ENCODE results near the gene TTLL13. TPM values are rescaled to one million over a fixed set of nuclear protein-coding genes. Genes with fewer than 3 reads are reported as not detected.

Gene TTLL13
- total and polyA plus RNA-seq, 9 of the 15 experiments (the other 6 are each of a cell fraction or from before 2014, with no cell fraction given) = 0.05 to 0.24 (median 0.11) TPM; not detected in 1

- TF ChIP-seq AFF1 (IDR thresholded peaks at IDR 0.05; ENCODE audit: low read depth in 1 of 2, partially characterized antibody in 2 of 2) (no peak), CREB3 (tag; conservative IDR thresholded peaks at IDR 0.05; ENCODE audit: low read depth) (no peak), ZNF609 (CRISPR knock-in tag; IDR thresholded peaks at IDR 0.05; ENCODE audit: borderline replicate concordance) (no peak), ZNF444 (CRISPR knock-in tag; IDR thresholded peaks at IDR 0.05) (no peak), CTCFL (IDR thresholded peaks at IDR 0.05; ENCODE audit: borderline replicate concordance, insufficient read depth, low read depth, low read length, poor library complexity, severe bottlenecking) (no peak), GTF3C2 (IDR thresholded peaks at IDR 0.05; ENCODE audit: borderline replicate concordance, extremely low read depth, insufficient read length) (no peak), SMARCA4 (IDR thresholded peaks at IDR 0.05) (0 out of 2 replicates have a peak, but pooled peaks have one; percentile 17), LARP7 (IDR thresholded peaks at IDR 0.05) (no peak), MAX (CRISPR knock-in tag; IDR thresholded peaks at IDR 0.05) (no peak), GTF2A2 (tag; IDR thresholded peaks at IDR 0.05) (no peak)
Observed at GRCh38 chr15:90286678-90287077, 37.3 kb downstream of the TTLL13 start (continued).

Measured in K562 (cell line).